ENCODE measurements around the gene ZFP57. TPM values are rescaled to one million over a fixed set of nuclear protein-coding genes. Genes with fewer than 3 reads are reported as not detected.

ZFP57 gene
- total RNA-seq, 2 donors from 2014 or later = 0.30 to 12.6 TPM

GRCh38 chr6:29655658-29656057, 25.3 kb downstream of the ZFP57 start:
- TF ChIP-seq CTCF (IDR thresholded peaks at IDR 0.05) = no peak
- H3K9me3 ChIP-seq = no peaks in the 10 kb centered on the region
- H3K4me1 ChIP-seq = peaks cover 0 to 25% of the 10 kb centered on the region in 2 donors
- no peak for DNase-seq (ENCODE audit: low spot score)
- no peaks in the 10 kb centered on the region for H3K27me3 ChIP-seq
- peak overlapping the region; percentile 76 to 92 for H3K27ac ChIP-seq
- no peaks in the 10 kb centered on the region for H3K36me3 ChIP-seq
- H3K4me3 ChIP-seq = no peak overlapping the region

GRCh38 chr6:29653452-29654038, 27.4 kb downstream of the ZFP57 start:
- Histone ChIP-seq H3K9me3 (no peaks in the 10 kb centered on the region), H3K27me3 (no peaks in the 10 kb centered on the region), H3K4me3 (no peak overlapping the region), H3K27ac (peak overlapping the region; percentile 76 to 92), H3K36me3 (no peaks in the 10 kb centered on the region), H3K4me1 (peaks cover 0 to 29% of the 10 kb centered on the region in 2 donors)
- TF ChIP-seq CTCF (IDR thresholded peaks at IDR 0.05) = peak; percentile 85 to 90
- DNase-seq (ENCODE audit: low spot score) = no peak

GRCh38 chr6:29652198-29652584, 28.8 kb downstream of the ZFP57 start:
- Histone ChIP-seq H3K27me3 (no peaks in the 10 kb centered on the region), H3K36me3 (no peaks in the 10 kb centered on the region), H3K4me3 (no peak overlapping the region), H3K27ac (no peak overlapping the region), H3K9me3 (no peaks in the 10 kb centered on the region), H3K4me1 (peaks cover 0 to 29% of the 10 kb centered on the region in 2 donors)
- no peak for DNase-seq (ENCODE audit: low spot score)
- no peak for TF ChIP-seq CTCF (IDR thresholded peaks at IDR 0.05)

- Histone ChIP-seq H3K4me1 (peaks cover 0 to 23% of the 10 kb centered on the region in 2 donors), H3K36me3 (no peaks in the 10 kb centered on the region), H3K27ac (no peak overlapping the region), H3K4me3 (no peak overlapping the region), H3K27me3 (no peaks in the 10 kb centered on the region), H3K9me3 (no peaks in the 10 kb centered on the region)
- no peak for DNase-seq (ENCODE audit: low spot score)
- peak; percentile 38 to 76 for TF ChIP-seq CTCF (IDR thresholded peaks at IDR 0.05)
These were observed 29.3 kb downstream of the ZFP57 start for GRCh38 chr6:29651413-29652197.

GRCh38 chr6:29649701-29650673, 31.0 kb downstream of the ZFP57 start:
- Histone ChIP-seq H3K27ac (peak overlapping the region; percentile 91 to 95), H3K36me3 (no peaks in the 10 kb centered on the region), H3K27me3 (no peaks in the 10 kb centered on the region), H3K4me1 (peaks cover 0 to 16% of the 10 kb centered on the region in 2 donors), H3K4me3 (peak overlapping the region; percentile 47 to 53), H3K9me3 (no peaks in the 10 kb centered on the region)
- TF ChIP-seq CTCF (IDR thresholded peaks at IDR 0.05) = peak; percentile 86 to 89
- DNase-seq (ENCODE audit: low spot score) = peak; percentile 99
